Tibial artery (tissue), 4 donors: ENCODE data around the gene ADAM12.

Experiments
- DNase-seq, 2 donors: peaks; one replicate each; pipeline ENCODE4 v3.0.0-alpha.2; 2019
- H3K27ac ChIP-seq, 2 donors: fragments of 200-600 bp; sonication (generic) in 1 of 2; 1 replicate in 1 of 2; 2 replicates in 1 of 2; pipeline ENCODE4 v1.5.1; 2018 to 2019; ENCODE audit warnings: mild to moderate bottlenecking in 1 of 2
- H3K27me3 ChIP-seq, 2 donors: fragments of 200-600 bp; sonication (generic) in 1 of 2; one replicate each; pipeline versions ENCODE4 v1.5.1 to v1.6.0; 2016 to 2019
- H3K36me3 ChIP-seq, 3 donors: fragments of 200-600 bp; sonication (generic) in 2 of 3; one replicate each; pipeline ENCODE4 v1.5.1; 2016 to 2019; ENCODE audit warnings: mild to moderate bottlenecking in 2 of 3
- H3K4me1 ChIP-seq, 4 donors: fragments of 200-600 bp; sonication (generic) in 2 of 4; 1 replicate in 3 of 4; 2 replicates in 1 of 4; pipeline ENCODE4 v1.5.1; 2016 to 2019
- H3K4me3 ChIP-seq, 2 donors: fragments of 200-600 bp; sonication (generic) in 1 of 2; 1 replicate in 1 of 2; 2 replicates in 1 of 2; pipeline ENCODE4 v1.5.1; 2018 to 2019; ENCODE audit warnings: mild to moderate bottlenecking in 2 of 2
- H3K9me3 ChIP-seq, 3 donors: fragments of 200-600 bp; sonication (generic) in 1 of 3; one replicate each; pipeline ENCODE4 v1.5.1; 2016 to 2019
- CTCF ChIP-seq, 2 experiments: fragments of 200-600 bp in 1 of 2; fragments of 450-650 bp in 1 of 2; IDR thresholded peaks; one replicate each; pipeline ENCODE4 v1.5.1; 2017 to 2019; ENCODE audit warnings: antibody characterized with exemption in 2 of 2, mild to moderate bottlenecking in 1 of 2, moderate library complexity in 1 of 2
- intact Hi-C: fragments of 100-400 bp; cut with DNase I; formaldehyde crosslinking; loops from one replicate; pipeline ENCODE4 v1.15.0; 2023; ENCODE audit warnings: low total_unique reads

The ADAM12 gene

GRCh38 chr10:126001576-126001975 lies 386.7 kb downstream of the ADAM12 start:
- no peak for DNase-seq
- Histone ChIP-seq H3K4me3 (no peak overlapping the region), H3K36me3 (no peaks in the 10 kb centered on the region), H3K4me1 (peaks cover 0 to 4% (median 0%) of the 10 kb centered on the region in 4 donors), H3K27ac (no peak overlapping the region), H3K9me3 (no peaks in the 10 kb centered on the region), H3K27me3 (no peaks in the 10 kb centered on the region)
- TF ChIP-seq CTCF (IDR thresholded peaks at IDR 0.05): no peak
- intact Hi-C loops: no loop called here

GRCh38 chr10:125999694-126000093 lies 388.6 kb downstream of the ADAM12 start:
- Histone ChIP-seq H3K27ac (no peak overlapping the region), H3K36me3 (no peaks in the 10 kb centered on the region), H3K4me1 (peaks cover 0 to 4% (median 0%) of the 10 kb centered on the region in 4 donors), H3K9me3 (no peaks in the 10 kb centered on the region), H3K4me3 (no peak overlapping the region), H3K27me3 (no peaks in the 10 kb centered on the region)
- no peak for DNase-seq
- no peak for TF ChIP-seq CTCF (IDR thresholded peaks at IDR 0.05)
- intact Hi-C loops: no loop called here

GRCh38 chr10:125997586-125997985 lies 390.7 kb downstream of the ADAM12 start:
- H3K9me3 ChIP-seq: no peaks in the 10 kb centered on the region
- H3K27me3 ChIP-seq: no peaks in the 10 kb centered on the region
- H3K27ac ChIP-seq: no peak overlapping the region
- no peak for TF ChIP-seq CTCF (IDR thresholded peaks at IDR 0.05)
- no peak overlapping the region for H3K4me3 ChIP-seq
- DNase-seq: no peak
- intact Hi-C loops: no loop called here
- no peaks in the 10 kb centered on the region for H3K36me3 ChIP-seq
- peaks cover 0 to 4% (median 0%) of the 10 kb centered on the region in 4 donors for H3K4me1 ChIP-seq

GRCh38 chr10:125995726-125996304 lies 392.5 kb downstream of the ADAM12 start:
- Histone ChIP-seq H3K36me3 (no peaks in the 10 kb centered on the region), H3K27ac (no peak overlapping the region), H3K27me3 (no peaks in the 10 kb centered on the region), H3K4me3 (no peak overlapping the region), H3K9me3 (no peaks in the 10 kb centered on the region), H3K4me1 (no peaks in the 10 kb centered on the region)
- intact Hi-C loops: no loop called here
- no peak for TF ChIP-seq CTCF (IDR thresholded peaks at IDR 0.05)
- no peak for DNase-seq

- no peak for TF ChIP-seq CTCF (IDR thresholded peaks at IDR 0.05)
- Histone ChIP-seq H3K36me3 (no peaks in the 10 kb centered on the region), H3K27me3 (no peaks in the 10 kb centered on the region), H3K9me3 (no peaks in the 10 kb centered on the region), H3K4me3 (no peak overlapping the region), H3K4me1 (no peaks in the 10 kb centered on the region), H3K27ac (no peak overlapping the region)
- DNase-seq: no peak
- intact Hi-C loops: no loop called here
Observed at GRCh38 chr10:125994601-125995000, 393.7 kb downstream of the ADAM12 start.

GRCh38 chr10:125992254-125992653 lies 396.0 kb downstream of the ADAM12 start:
- no peak overlapping the region for H3K4me3 ChIP-seq
- intact Hi-C loops: no loop called here
- no peaks in the 10 kb centered on the region for H3K9me3 ChIP-seq
- DNase-seq: no peak
- no peaks in the 10 kb centered on the region for H3K36me3 ChIP-seq
- no peak for TF ChIP-seq CTCF (IDR thresholded peaks at IDR 0.05)
- H3K27ac ChIP-seq: no peak overlapping the region
- H3K27me3 ChIP-seq: no peaks in the 10 kb centered on the region
- no peaks in the 10 kb centered on the region for H3K4me1 ChIP-seq
